ENCODE measurements around the gene KERA.

KERA gene

GRCh38 chr12:91064640-91065039, 6.8 kb upstream of the KERA start:
- Histone ChIP-seq H3K36me3 (ENCODE audit: control insufficient read depth in 2 of 2, insufficient read depth in 1 of 2, low read length in 2 of 2) (no peaks in the 10 kb centered on the region), H3K27ac (ENCODE audit: extremely low read depth, low read depth, low read length) (no peak overlapping the region), H3K9me3 (ENCODE audit: control insufficient read depth, insufficient read depth, low read depth, low read length) (no peaks in the 10 kb centered on the region), H3K4me3 (ENCODE audit: low read depth, low read length) (no peak overlapping the region), H3K4me1 (ENCODE audit: control insufficient read depth, insufficient read depth, low read length) (no peaks in the 10 kb centered on the region)
- ChIA-PET CTCF (no interaction called here), POLR2A (no interaction called here)
- TF ChIP-seq ZNF311 (tag by site-specific recombination; IDR thresholded peaks at IDR 0.05; ENCODE audit: borderline replicate concordance) (no peak), ZNF302 (tag by site-specific recombination; IDR thresholded peaks at IDR 0.05; ENCODE audit: low read depth) (no peak), KLF7 (tag by site-specific recombination; IDR thresholded peaks at IDR 0.05; ENCODE audit: borderline replicate concordance) (no peak), ZBTB8A (tag by site-specific recombination; IDR thresholded peaks at IDR 0.05) (no peak), ZNF214 (tag by site-specific recombination; IDR thresholded peaks at IDR 0.05; ENCODE audit: borderline replicate concordance) (no peak), ZNF449 (tag by site-specific recombination; IDR thresholded peaks at IDR 0.05) (no peak), EGR2 (tag by site-specific recombination; IDR thresholded peaks at IDR 0.05; ENCODE audit: low read depth) (no peak), ZNF280D (tag by site-specific recombination; IDR thresholded peaks at IDR 0.05) (no peak), ZNF341 (tag by site-specific recombination; IDR thresholded peaks at IDR 0.05; ENCODE audit: low read depth) (no peak), ZNF416 (tag by site-specific recombination; IDR thresholded peaks at IDR 0.05) (no peak), ZIC2 (tag by site-specific recombination; IDR thresholded peaks at IDR 0.05) (no peak), ZNF600 (tag by site-specific recombination; IDR thresholded peaks at IDR 0.05) (no peak), ZBTB20 (tag by site-specific recombination; IDR thresholded peaks at IDR 0.05) (no peak), ZNF362 (tag by site-specific recombination; IDR thresholded peaks at IDR 0.05) (no peak), HOXC10 (CRISPR knock-in tag; IDR thresholded peaks at IDR 0.05) (no peak), ZNF48 (tag by site-specific recombination; IDR thresholded peaks at IDR 0.05) (no peak), ZNF404 (tag by site-specific recombination; IDR thresholded peaks at IDR 0.05) (no peak), ZFP69B (tag by site-specific recombination; IDR thresholded peaks at IDR 0.05) (no peak), ZNF707 (tag by site-specific recombination; IDR thresholded peaks at IDR 0.05) (no peak)

- POLR2A ChIA-PET: no interaction called here
- CTCF ChIA-PET: interaction anchor here (0.6 to 0.9 kb wide), 2 partner anchors 9 to 278 kb away, joined by 3 read pairs; no protein-coding TSS in a partner anchor
- Histone ChIP-seq H3K36me3 (ENCODE audit: control insufficient read depth in 2 of 2, insufficient read depth in 1 of 2, low read length in 2 of 2) (no peaks in the 10 kb centered on the region), H3K4me1 (ENCODE audit: control insufficient read depth, insufficient read depth, low read length) (no peaks in the 10 kb centered on the region), H3K4me3 (ENCODE audit: low read depth, low read length) (no peak overlapping the region), H3K9me3 (ENCODE audit: control insufficient read depth, insufficient read depth, low read depth, low read length) (no peaks in the 10 kb centered on the region), H3K27ac (ENCODE audit: extremely low read depth, low read depth, low read length) (no peak overlapping the region)
- TF ChIP-seq ZBTB11 (tag by site-specific recombination; conservative IDR thresholded peaks at IDR 0.05; ENCODE audit: low read depth) (no peak), ZNF112 (tag by site-specific recombination; IDR thresholded peaks at IDR 0.05) (no peak), HIC1 (tag by site-specific recombination; IDR thresholded peaks at IDR 0.05) (no peak), ZNF221 (tag by site-specific recombination; IDR thresholded peaks at IDR 0.05; ENCODE audit: borderline replicate concordance) (no peak), ZNF654 (tag by site-specific recombination; IDR thresholded peaks at IDR 0.05; ENCODE audit: low read depth) (no peak), ZFP37 (tag by site-specific recombination; IDR thresholded peaks at IDR 0.05) (no peak), ZNF596 (tag by site-specific recombination; IDR thresholded peaks at IDR 0.05) (no peak)
Measured at GRCh38 chr12:91061091-91061490, 3.3 kb upstream of the KERA start.

All from HEK293 (cell line).